ENCODE measurements around the gene ACER2.
A peak's percentile ranks its signal among the peaks of the same experiment; 100 is the strongest.

The ACER2 gene

DNA sequence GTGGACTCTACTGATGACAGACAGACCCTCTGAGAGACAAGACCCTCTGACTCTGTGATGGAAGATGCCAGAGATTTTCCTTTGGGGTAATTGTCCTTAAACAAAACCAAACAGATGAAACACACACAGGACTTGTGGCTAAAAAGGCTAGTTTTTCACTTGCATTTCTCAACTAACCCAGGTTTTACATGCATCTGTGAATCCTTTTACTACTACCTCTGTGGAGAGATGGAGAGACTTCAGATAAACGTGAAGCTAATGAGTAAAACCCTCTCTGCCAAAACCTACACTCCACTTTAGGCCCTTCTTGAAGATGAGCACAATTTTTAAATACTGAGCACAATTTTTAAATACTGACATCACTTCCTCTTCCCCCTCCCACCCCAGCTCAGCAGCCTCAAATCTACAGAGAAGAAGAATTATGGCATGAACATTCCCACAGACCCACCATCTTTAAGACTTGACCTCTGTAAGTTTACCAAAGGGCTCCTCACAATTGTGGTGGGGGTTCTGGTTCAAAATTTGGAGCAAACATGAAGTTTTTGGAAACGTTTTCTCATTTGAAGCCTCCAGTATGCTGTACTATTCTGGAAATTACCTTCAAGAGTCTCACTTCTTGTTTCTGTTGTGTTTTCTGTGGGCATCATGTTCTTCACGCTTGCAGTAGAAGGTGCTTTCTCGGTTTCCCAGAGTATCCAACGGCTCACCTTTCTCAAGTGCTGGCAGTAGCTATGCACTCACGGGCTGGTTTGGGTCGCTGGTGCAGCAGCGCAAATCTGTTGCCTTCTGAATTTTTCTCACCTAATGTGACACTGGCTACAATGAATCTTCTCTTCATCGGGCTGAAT, 42.7 kb downstream of the ACER2 start:
- Histone ChIP-seq H3K9ac (ENCODE audit: low read depth, low read length) (no peak overlapping the region), H3K36me3 (ENCODE audit: insufficient read depth, low read length) (peaks cover 5% of the 10 kb centered on the region; the same call in 1 of the 2 replicates), H3K4me1 (ENCODE audit: insufficient read depth, low read length) (peaks cover 11% of the 10 kb centered on the region), H3K9me3 (ENCODE audit: control insufficient read depth, insufficient read depth, low read length) (no peaks in the 10 kb centered on the region)

DNA sequence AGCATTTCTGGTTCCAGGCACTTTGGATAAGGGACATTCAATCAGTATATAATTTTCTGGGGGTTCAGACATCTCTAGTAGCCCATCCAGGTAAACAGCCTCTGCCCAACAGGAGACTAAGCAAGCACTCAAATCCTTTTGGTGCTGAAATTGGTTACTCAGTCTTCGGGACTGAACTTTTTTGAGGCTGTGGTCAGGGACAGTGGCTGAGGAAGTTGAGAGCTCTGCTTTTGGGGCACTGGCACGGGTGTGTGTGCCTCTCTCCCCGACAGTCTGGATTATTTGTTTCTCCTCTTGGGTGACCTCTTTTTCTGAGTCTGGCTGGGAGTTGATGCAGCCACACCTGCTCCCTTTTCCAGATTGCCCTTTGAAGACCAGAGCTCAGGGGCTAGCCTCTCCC, 47.6 kb downstream of the ACER2 start:
- no peaks in the 10 kb centered on the region for H3K9me3 ChIP-seq (ENCODE audit: control insufficient read depth, insufficient read depth, low read length)
- H3K36me3 ChIP-seq (ENCODE audit: insufficient read depth, low read length), result peaks cover 4% of the 10 kb centered on the region; the same call in 1 of the 2 replicates
- H3K4me1 ChIP-seq (ENCODE audit: insufficient read depth, low read length), result peaks cover 10% of the 10 kb centered on the region
- no peak overlapping the region for H3K9ac ChIP-seq (ENCODE audit: low read depth, low read length)

DNA sequence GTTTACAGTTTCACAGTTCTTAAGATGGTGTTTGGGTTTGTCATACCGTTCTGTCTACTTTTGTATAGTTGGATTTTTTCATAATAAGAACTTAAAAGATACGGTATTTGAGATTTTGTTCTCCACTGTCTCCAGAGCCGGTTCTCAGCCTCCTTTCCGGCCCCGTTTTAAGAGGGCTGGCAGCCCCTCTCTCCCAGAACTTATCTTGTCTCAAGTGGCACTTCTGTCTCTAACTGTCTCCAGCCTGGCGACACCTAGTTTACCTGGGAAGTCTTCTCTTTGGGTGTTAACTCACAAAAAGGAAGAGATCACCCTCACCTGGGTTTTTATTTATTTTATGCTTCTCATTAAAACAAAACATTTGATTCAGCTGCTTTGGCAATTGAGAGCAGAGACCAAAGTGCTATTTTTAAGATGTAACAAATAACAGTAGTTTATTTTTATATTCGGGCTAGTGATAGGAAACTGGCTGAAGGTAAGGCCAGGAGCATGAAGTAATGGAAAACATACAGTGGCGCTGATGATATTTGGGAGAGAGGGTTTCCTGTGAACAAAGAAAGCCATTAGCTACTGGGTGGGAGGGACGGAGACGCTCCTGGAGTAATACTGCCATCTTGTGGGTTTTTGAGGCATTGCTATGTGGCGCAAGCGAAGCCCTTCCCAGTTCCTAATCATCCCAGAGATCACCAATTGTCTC, 48.3 kb downstream of the ACER2 start:
- Histone ChIP-seq H3K9ac (ENCODE audit: low read depth, low read length) (peak overlapping the region; percentile 29), H3K36me3 (ENCODE audit: insufficient read depth, low read length) (no peaks in the 10 kb centered on the region), H3K9me3 (ENCODE audit: control insufficient read depth, insufficient read depth, low read length) (no peaks in the 10 kb centered on the region), H3K4me1 (ENCODE audit: insufficient read depth, low read length) (peaks cover 10% of the 10 kb centered on the region)

DNA sequence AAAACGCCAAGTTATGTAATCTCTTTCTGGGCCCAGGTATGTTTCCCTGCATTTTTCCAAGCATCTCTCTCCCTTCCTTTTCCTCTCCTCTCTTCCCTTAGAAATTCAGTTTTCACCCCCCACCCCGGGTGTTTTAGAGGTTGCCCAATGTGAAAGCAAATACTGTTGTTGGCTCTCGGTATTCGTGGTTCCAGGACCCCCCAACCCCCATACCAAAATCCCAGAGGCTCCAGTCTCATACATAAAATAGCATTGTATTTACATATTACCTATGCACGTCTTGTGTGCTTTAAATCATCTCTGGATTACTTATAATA, 48.8 kb downstream of the ACER2 start:
- Histone ChIP-seq H3K4me1 (ENCODE audit: insufficient read depth, low read length) (peaks cover 10% of the 10 kb centered on the region), H3K9ac (ENCODE audit: low read depth, low read length) (peak overlapping the region; percentile 11; the same call in 1 of the 2 replicates), H3K36me3 (ENCODE audit: insufficient read depth, low read length) (no peaks in the 10 kb centered on the region), H3K9me3 (ENCODE audit: control insufficient read depth, insufficient read depth, low read length) (no peaks in the 10 kb centered on the region)

DNA sequence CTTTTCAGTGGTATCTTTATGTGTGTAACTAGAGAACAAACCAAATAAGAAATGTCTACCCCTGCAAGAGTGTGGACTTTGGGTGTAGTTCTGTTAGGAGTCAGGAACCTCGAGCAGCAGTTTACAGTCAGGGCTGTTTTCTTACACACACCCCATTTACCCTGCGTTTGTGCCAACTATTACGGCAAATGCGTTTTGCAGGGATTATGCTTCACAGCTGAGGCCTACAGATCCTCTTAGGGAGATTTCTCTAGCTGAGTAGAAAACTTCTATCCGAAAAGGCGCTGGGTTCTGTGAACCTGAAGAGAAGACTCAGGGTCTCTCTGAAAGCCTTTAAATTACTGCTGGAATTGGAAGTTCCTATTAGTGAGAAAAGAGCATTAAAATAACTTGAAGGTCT, 51.4 kb downstream of the ACER2 start:
- no peaks in the 10 kb centered on the region for H3K36me3 ChIP-seq (ENCODE audit: insufficient read depth, low read length)
- H3K9me3 ChIP-seq (ENCODE audit: control insufficient read depth, insufficient read depth, low read length), result no peaks in the 10 kb centered on the region
- no peak overlapping the region for H3K9ac ChIP-seq (ENCODE audit: low read depth, low read length)
- H3K4me1 ChIP-seq (ENCODE audit: insufficient read depth, low read length), result peaks cover 10% of the 10 kb centered on the region

DNA sequence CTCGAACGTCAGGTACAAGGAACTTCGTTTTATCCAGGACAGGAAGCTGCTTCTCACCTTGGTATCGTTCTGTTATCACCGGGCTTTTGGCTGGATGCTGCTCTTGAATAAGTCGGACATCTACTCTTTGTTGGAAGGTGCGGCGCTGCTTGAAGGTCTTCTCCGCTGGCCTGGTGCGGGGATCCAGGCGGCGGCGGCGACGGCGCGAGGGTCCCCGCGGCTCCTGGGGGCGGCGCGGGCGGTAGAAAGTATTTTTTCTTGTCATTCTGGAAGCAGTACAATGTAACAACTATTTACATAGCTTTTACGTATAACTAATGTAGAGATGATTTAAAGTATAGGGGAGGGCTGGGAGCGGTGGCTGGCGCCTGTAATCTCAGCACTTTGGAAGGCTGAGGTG, 52.3 kb downstream of the ACER2 start:
- Histone ChIP-seq H3K9me3 (ENCODE audit: control insufficient read depth, insufficient read depth, low read length) (no peaks in the 10 kb centered on the region), H3K36me3 (ENCODE audit: insufficient read depth, low read length) (no peaks in the 10 kb centered on the region), H3K4me1 (ENCODE audit: insufficient read depth, low read length) (peaks cover 10% of the 10 kb centered on the region), H3K9ac (ENCODE audit: low read depth, low read length) (no peak overlapping the region)

DNA sequence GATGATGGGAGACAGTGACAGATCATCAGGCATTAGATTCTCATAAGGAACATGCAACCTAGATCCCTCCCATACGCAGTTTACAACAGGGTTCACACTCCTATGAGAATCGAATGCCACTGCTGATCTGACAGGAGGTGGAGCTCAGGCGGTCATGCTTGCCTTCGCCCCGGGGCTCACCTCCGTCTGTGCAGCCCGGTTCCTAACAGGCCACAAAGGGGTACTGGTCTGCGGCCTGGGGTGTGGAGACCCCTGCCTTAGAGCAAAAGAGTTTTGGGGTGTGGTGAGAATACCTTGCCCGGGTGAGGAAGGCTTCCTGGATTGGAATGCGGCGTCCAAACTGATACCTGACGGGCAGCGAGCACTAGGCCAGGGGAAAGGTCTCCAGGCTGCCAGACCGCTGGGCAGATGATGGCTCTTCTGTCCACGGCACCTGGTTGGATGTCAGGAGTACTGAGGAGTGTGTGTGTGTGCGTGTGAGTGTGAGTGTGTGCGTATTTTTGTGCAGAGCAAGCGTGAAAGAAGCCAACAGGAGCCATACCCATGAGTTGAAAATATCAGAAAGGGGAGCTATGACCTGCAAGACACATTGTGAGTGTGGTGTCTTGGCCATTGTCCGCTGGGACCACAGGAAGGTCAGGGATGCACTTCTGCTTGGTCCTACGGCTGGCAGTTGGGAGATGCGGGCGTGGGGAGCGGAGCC, 55.4 kb downstream of the ACER2 start:
- no peaks in the 10 kb centered on the region for H3K4me1 ChIP-seq (ENCODE audit: insufficient read depth, low read length)
- no peaks in the 10 kb centered on the region for H3K9me3 ChIP-seq (ENCODE audit: control insufficient read depth, insufficient read depth, low read length)
- H3K36me3 ChIP-seq (ENCODE audit: insufficient read depth, low read length), result no peaks in the 10 kb centered on the region
- H3K9ac ChIP-seq (ENCODE audit: low read depth, low read length), result no peak overlapping the region; the same call in 1 of the 2 replicates

DNA sequence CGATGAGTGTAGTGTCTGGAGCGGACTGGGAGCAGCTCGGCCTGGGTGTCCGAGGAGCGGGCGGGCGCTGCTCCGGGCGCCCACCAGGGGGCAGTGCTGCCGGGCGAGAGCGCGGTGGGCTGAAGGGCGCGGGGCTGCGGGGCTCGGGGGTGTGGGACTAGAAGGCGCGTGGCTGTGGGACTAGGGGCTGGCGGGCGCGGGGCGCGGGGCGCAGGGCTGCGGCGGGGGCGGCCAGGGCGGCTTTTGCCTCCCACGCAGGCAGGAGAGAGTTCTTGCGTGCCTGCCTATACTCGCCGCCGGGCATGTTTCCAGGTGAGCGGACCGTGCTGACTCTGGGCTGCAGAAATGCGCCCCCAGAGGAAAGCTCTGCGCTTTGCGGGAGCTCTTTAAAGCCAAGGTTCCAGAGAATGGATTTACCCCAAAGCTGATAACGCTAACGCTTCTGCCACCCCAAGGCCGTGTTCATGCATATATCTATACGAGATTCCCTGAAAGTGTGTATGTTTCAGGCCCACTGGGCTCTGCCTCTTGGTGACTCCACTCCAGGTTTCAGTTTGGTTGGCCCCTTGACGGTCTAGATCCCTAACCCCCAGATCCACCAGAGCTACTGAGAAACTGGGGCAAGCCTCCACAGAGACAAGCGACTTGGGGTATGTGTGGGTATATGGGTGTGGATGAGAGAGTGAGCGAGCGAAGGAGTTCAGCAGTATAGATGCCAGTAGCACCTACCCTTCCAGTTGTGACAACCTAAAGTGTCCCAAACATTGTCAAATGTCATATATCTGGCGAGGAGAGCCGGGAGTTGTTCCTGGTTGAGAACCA, 56.2 kb downstream of the ACER2 start:
- Histone ChIP-seq H3K4me1 (ENCODE audit: insufficient read depth, low read length) (no peaks in the 10 kb centered on the region), H3K9ac (ENCODE audit: low read depth, low read length) (peak overlapping the region; percentile 28; the same call in 1 of the 2 replicates), H3K9me3 (ENCODE audit: control insufficient read depth, insufficient read depth, low read length) (no peaks in the 10 kb centered on the region), H3K36me3 (ENCODE audit: insufficient read depth, low read length) (no peaks in the 10 kb centered on the region)

DNA sequence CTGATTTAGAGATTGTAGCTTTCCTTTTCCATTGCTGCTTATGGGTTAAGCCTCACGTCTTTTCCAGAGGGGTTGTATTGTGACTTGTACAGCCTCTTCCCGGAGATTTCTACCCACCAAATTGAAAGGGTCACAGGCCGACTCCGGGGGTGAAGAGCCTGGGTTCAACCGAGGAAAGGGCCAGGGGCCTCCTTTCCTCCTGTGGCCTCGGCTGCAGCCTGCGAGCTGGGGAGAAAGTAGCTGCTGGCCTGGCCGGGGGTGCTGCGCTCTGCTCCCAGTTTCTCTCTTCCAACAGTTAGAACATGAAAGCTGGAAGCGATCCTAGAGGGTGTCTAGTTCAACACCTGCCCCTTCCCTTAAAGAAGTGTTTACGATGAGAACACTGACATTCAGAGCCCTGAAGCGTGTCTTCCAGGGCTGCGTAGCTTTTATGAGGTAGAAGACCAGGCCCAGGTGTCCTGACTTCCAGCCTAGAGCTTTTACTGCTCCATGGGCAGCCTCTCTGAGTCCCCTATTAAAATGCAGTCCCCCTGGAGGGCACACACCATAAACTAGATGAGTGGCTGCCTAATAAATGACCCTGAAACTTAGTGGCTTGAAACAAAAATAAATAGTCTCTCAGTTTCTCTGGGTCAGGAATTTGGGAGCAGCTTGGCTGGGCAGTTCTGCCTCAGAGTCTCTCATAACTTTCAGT, 56.9 kb downstream of the ACER2 start:
- Histone ChIP-seq H3K4me1 (ENCODE audit: insufficient read depth, low read length) (no peaks in the 10 kb centered on the region), H3K9ac (ENCODE audit: low read depth, low read length) (no peak overlapping the region), H3K9me3 (ENCODE audit: control insufficient read depth, insufficient read depth, low read length) (no peaks in the 10 kb centered on the region), H3K36me3 (ENCODE audit: insufficient read depth, low read length) (no peaks in the 10 kb centered on the region)

DNA sequence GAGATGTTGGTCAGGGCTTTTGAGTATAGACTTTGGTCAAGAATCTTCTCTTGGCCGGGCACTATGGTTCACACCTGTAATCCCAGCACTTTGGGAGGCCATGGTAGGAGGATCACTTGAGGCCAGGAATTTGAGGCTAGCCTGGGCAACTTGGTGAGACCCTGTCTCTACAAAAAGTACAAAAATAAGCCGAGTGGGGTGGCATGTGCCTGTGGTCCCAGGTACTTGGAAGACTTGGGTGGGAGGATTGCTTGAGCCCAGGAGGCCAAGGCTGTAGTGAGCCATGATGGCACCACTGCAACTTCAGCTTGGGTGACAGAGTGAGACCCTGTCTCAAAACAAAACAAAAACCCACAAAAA, 57.5 kb downstream of the ACER2 start:
- Histone ChIP-seq H3K4me1 (ENCODE audit: insufficient read depth, low read length) (no peaks in the 10 kb centered on the region), H3K9ac (ENCODE audit: low read depth, low read length) (no peak overlapping the region), H3K36me3 (ENCODE audit: insufficient read depth, low read length) (no peaks in the 10 kb centered on the region), H3K9me3 (ENCODE audit: control insufficient read depth, insufficient read depth, low read length) (no peaks in the 10 kb centered on the region)

DNA sequence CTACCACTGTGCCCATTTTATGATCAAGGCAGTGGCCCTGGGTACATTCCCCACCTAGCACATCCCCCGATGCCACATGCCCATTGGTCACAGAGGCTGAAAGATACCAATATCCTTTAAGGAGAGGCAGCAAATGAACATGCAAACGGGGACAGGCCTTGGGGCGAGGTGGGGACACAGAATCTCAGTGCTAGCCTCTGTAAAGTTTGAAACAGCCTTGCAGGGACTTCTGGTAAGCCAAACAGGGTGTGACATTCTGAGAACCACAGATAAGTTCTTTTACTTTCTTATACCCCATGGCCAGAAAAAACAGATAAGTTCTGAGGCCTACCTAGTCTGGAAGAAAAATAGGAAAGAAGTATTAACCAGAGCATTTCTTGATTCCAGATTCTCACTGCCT, 60.5 kb downstream of the ACER2 start:
- Histone ChIP-seq H3K4me1 (ENCODE audit: insufficient read depth, low read length) (no peaks in the 10 kb centered on the region; the same call in 1 of the 2 replicates), H3K9ac (ENCODE audit: low read depth, low read length) (no peak overlapping the region), H3K36me3 (ENCODE audit: insufficient read depth, low read length) (no peaks in the 10 kb centered on the region), H3K9me3 (ENCODE audit: control insufficient read depth, insufficient read depth, low read length) (no peaks in the 10 kb centered on the region)

DNA sequence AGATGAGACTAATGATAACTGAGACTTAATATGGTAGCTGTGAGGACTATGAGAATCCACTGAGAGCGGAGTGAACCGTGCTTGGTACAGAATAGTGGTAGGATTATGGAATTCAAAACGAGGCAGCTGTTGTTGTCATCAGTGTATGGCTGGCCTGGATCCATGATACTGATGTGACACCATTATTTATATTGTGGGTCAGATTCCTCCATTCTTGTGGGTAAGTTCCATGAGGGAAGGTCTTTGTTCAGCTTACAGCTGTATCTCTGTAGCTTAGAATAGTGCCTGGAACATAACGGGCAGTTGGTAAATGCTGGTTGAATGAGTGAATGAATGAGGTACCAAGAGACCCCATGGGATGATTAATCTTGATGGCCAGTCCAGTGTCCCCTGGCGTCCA, 61.8 kb downstream of the ACER2 start:
- H3K9me3 ChIP-seq (ENCODE audit: control insufficient read depth, insufficient read depth, low read length), result no peaks in the 10 kb centered on the region
- no peaks in the 10 kb centered on the region; the same call in 1 of the 2 replicates for H3K4me1 ChIP-seq (ENCODE audit: insufficient read depth, low read length)
- no peak overlapping the region for H3K9ac ChIP-seq (ENCODE audit: low read depth, low read length)
- H3K36me3 ChIP-seq (ENCODE audit: insufficient read depth, low read length), result no peaks in the 10 kb centered on the region

DNA sequence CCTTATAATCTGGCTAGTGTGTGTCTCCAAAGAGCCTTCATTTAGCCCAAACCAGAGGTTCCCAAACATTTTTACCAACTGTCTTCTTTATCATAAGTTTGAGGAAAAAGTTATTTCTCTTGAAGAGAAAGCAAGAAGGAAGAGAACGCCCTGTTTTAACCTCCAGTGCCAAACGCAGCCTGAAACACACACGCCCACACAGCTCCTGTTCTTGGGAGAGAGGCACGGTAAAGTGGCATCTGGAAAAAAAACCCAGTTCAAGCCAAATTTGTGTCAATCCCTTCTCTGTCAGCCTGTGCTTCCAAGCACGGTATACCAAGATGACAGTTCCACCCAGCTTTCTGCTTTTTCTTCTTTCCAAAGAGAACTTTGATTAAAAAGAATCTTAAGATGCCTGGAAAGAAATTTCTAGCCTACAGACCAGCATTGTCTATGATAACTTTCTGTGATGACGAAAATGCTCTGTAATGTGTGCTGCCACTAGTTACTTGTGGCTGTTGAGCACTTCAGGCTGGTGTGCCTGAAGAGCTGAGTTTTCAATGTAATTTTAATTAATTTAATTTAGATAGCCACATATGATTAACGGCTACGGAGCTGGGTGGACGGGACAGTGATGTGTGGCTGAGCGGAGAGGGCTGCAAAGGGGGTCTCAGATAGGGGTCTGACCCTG, 62.3 kb downstream of the ACER2 start:
- no peaks in the 10 kb centered on the region for H3K9me3 ChIP-seq (ENCODE audit: control insufficient read depth, insufficient read depth, low read length)
- no peaks in the 10 kb centered on the region for H3K36me3 ChIP-seq (ENCODE audit: insufficient read depth, low read length)
- H3K9ac ChIP-seq (ENCODE audit: low read depth, low read length), result no peak overlapping the region
- no peaks in the 10 kb centered on the region; the same call in 1 of the 2 replicates for H3K4me1 ChIP-seq (ENCODE audit: insufficient read depth, low read length)

Data from ES-I3 (cell line).